ENCODE measurements around the gene BCOR. TPM values are rescaled to one million over a fixed set of nuclear protein-coding genes. Genes with fewer than 3 reads are reported as not detected.

BCOR gene
- total RNA-seq, 1 experiment from 2014 or later: 0.68 TPM

DNA sequence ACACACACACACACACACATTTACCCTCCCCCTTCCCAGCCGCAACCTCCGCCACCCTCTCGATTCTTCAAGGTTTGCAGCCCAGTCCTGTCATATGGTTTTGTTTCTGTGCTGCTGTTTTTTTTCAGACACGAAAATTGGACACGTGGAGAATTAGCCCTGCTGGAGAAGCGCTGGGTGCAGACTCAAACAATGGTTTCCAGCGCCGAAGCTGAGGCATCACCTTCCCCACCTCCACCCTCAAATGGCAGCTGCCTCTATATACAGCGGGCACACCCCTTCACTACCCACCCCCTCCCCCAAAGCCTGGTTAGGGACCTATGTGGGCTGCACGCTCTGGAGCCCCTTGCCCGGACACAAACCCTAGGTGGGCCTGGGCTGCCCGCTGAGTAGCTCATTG lies 87.9 kb downstream of the BCOR start:
- no peak overlapping the region for H3K4me2 ChIP-seq
- no peaks in the 10 kb centered on the region for H3K9me3 ChIP-seq (ENCODE audit: insufficient read depth, low read depth)
- H2AFZ ChIP-seq: no peak overlapping the region
- no peak for DNase-seq
- H3K4me3 ChIP-seq: no peak overlapping the region
- no peaks in the 10 kb centered on the region for H3K4me1 ChIP-seq (replicated peaks; ENCODE audit: insufficient read depth)
- H4K20me1 ChIP-seq (ENCODE audit: insufficient read depth): no peaks in the 10 kb centered on the region
- TF ChIP-seq EZH2 (IDR thresholded peaks at IDR 0.05; ENCODE audit: low read depth): no peak
- TF ChIP-seq, protein P1, sequence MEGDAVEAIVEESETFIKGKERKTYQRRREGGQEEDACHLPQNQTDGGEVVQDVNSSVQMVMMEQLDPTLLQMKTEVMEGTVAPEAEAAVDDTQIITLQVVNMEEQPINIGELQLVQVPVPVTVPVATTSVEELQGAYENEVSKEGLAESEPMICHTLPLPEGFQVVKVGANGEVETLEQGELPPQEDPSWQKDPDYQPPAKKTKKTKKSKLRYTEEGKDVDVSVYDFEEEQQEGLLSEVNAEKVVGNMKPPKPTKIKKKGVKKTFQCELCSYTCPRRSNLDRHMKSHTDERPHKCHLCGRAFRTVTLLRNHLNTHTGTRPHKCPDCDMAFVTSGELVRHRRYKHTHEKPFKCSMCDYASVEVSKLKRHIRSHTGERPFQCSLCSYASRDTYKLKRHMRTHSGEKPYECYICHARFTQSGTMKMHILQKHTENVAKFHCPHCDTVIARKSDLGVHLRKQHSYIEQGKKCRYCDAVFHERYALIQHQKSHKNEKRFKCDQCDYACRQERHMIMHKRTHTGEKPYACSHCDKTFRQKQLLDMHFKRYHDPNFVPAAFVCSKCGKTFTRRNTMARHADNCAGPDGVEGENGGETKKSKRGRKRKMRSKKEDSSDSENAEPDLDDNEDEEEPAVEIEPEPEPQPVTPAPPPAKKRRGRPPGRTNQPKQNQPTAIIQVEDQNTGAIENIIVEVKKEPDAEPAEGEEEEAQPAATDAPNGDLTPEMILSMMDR (conservative IDR thresholded peaks at IDR 0.05): no peak
- no peaks in the 10 kb centered on the region for H3K27me3 ChIP-seq (ENCODE audit: insufficient read depth, low read depth)
- no peak overlapping the region for H3K27ac ChIP-seq
- BruUV-seq (replicated peaks): no TSS peak
- H3K79me2 ChIP-seq (ENCODE audit: low read depth): no peaks in the 10 kb centered on the region
- intact Hi-C loops (cut with micrococcal nuclease; ENCODE audit: unreplicated experiment): no loop called here
- CTCF ChIA-PET: no interaction called here
- no peaks in the 10 kb centered on the region for H3F3A ChIP-seq (ENCODE audit: insufficient read depth, low read depth)
- POLR2A ChIA-PET (ENCODE audit: unreplicated experiment): no interaction called here
- no peaks in the 10 kb centered on the region for H3K9me2 ChIP-seq (ENCODE audit: insufficient read depth)
- H3K36me3 ChIP-seq (ENCODE audit: low read depth): no peaks in the 10 kb centered on the region

DNA sequence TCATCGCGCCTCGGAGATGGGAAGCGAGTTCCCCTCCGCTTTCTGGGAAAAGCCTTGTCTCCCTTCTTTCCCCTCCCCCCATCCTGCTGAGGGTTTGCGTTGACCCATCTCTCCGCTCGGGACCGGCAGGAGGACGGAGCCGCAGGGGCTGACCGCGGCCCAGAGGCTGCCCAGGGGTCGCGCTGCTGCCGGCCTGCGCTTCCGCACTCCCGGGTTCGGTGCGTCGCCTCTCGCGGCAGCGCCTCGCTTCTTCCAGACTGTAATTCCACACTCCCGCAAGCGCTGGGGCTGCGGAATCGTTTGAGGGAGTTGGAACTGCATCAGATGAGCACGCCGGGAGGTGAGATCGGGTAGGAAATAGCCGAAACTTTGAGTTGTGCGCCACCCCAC lies 88.3 kb downstream of the BCOR start:
- Histone ChIP-seq H3K9me2 (ENCODE audit: insufficient read depth) (no peaks in the 10 kb centered on the region), H2AFZ (no peak overlapping the region), H3K36me3 (ENCODE audit: low read depth) (no peaks in the 10 kb centered on the region), H3K4me3 (no peak overlapping the region), H3K9me3 (ENCODE audit: insufficient read depth, low read depth) (no peaks in the 10 kb centered on the region), H3K4me1 (replicated peaks; ENCODE audit: insufficient read depth) (no peaks in the 10 kb centered on the region), H3K4me2 (no peak overlapping the region), H3K79me2 (ENCODE audit: low read depth) (no peaks in the 10 kb centered on the region), H3K27me3 (ENCODE audit: insufficient read depth, low read depth) (no peaks in the 10 kb centered on the region), H4K20me1 (ENCODE audit: insufficient read depth) (no peaks in the 10 kb centered on the region), H3F3A (ENCODE audit: insufficient read depth, low read depth) (no peaks in the 10 kb centered on the region), H3K27ac (no peak overlapping the region)
- intact Hi-C loops (cut with micrococcal nuclease; ENCODE audit: unreplicated experiment): no loop called here
- no TSS peak for BruUV-seq (replicated peaks)
- ChIA-PET POLR2A (ENCODE audit: unreplicated experiment) (no interaction called here), CTCF (no interaction called here)
- no peak for TF ChIP-seq EZH2 (IDR thresholded peaks at IDR 0.05; ENCODE audit: low read depth)
- TF ChIP-seq, protein P1 (conservative IDR thresholded peaks at IDR 0.05): no peak
- no peak for DNase-seq

DNA sequence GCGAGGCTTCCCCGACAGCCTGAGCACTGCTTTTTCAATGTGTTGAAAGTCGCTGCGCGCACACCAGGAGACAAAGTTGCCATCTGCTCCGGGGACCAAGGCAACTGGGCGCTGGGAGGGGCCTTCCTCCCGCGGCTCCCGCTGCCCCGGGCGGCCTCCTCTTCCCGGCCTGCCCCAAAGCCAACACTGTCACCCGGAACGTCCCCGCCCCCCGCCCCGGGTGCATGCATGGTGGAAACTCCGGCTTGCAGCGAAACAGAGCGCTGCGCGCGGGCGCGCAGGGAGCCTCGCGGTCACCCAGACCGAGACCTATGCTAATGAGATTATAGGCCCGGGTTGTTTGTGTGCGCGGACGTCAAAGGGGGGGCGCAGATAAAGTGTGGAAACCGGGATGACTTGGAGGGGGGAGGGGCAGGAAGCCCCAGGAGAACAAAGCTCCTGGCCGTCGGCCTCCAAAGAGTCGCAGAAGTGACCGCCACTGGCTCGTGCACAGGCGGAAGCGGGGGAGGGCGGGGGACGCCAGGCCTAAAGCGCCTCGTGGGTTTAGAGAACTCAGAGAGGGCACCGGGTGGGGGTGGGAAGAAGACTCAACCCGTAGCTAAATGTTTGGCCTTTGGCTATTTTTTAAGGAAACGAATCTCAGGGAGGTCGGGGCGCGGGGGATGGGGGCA lies 88.8 kb downstream of the BCOR start:
- H3K79me2 ChIP-seq (ENCODE audit: low read depth): no peaks in the 10 kb centered on the region
- no peak for DNase-seq
- H3K36me3 ChIP-seq (ENCODE audit: low read depth): no peaks in the 10 kb centered on the region
- H3K27me3 ChIP-seq (ENCODE audit: insufficient read depth, low read depth): no peaks in the 10 kb centered on the region
- POLR2A ChIA-PET (ENCODE audit: unreplicated experiment): no interaction called here
- CTCF ChIA-PET: no interaction called here
- no TSS peak for BruUV-seq (replicated peaks)
- TF ChIP-seq, protein P1 (conservative IDR thresholded peaks at IDR 0.05): no peak
- TF ChIP-seq EZH2 (IDR thresholded peaks at IDR 0.05; ENCODE audit: low read depth): no peak
- intact Hi-C loops (cut with micrococcal nuclease; ENCODE audit: unreplicated experiment): no loop called here
- no peak overlapping the region for H3K4me3 ChIP-seq
- H3K4me2 ChIP-seq: no peak overlapping the region
- H3F3A ChIP-seq (ENCODE audit: insufficient read depth, low read depth): no peaks in the 10 kb centered on the region
- no peaks in the 10 kb centered on the region for H3K9me2 ChIP-seq (ENCODE audit: insufficient read depth)
- H3K27ac ChIP-seq: no peak overlapping the region
- no peaks in the 10 kb centered on the region for H4K20me1 ChIP-seq (ENCODE audit: insufficient read depth)
- H3K9me3 ChIP-seq (ENCODE audit: insufficient read depth, low read depth): no peaks in the 10 kb centered on the region
- H3K4me1 ChIP-seq (replicated peaks; ENCODE audit: insufficient read depth): no peaks in the 10 kb centered on the region
- H2AFZ ChIP-seq: no peak overlapping the region

All from PC-9 (cell line).